Inflammatory macrophage treated with lipopolysaccharide for 4 hours (primary cell): ENCODE data around the gene NOL6.
A peak's percentile ranks its signal among the peaks of the same experiment; 100 is the strongest.
"Not testable (repeated sequence)": the region's sequence is repeated elsewhere in the genome, so short reads cannot be mapped to it uniquely, and the experiment has no call there.

Experiments
- DNase-seq: peaks from one replicate; pipeline ENCODE4 v3.0.0-alpha.2; 2020

Gene NOL6

DNA sequence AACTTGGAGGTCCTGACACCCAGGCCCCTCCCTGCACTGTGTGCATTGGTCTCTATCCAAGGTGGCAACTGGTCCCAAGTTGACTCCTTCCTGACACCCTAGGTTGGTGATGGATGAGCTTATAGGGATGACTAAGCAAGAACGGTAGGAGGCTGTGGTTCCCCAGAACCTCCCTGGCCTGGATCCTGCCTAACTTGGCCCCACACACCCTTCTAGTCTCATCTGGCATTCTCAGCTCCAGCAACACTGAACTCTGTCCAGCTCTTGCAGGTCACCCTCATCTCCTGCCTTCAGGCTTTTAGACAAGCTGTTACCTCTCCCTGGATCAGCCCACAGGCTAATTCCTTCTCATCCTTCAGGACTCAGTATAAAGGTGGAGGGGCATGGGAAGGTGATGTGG is 42.8 kb downstream of the NOL6 start:
- DNase-seq, result no peak

DNA sequence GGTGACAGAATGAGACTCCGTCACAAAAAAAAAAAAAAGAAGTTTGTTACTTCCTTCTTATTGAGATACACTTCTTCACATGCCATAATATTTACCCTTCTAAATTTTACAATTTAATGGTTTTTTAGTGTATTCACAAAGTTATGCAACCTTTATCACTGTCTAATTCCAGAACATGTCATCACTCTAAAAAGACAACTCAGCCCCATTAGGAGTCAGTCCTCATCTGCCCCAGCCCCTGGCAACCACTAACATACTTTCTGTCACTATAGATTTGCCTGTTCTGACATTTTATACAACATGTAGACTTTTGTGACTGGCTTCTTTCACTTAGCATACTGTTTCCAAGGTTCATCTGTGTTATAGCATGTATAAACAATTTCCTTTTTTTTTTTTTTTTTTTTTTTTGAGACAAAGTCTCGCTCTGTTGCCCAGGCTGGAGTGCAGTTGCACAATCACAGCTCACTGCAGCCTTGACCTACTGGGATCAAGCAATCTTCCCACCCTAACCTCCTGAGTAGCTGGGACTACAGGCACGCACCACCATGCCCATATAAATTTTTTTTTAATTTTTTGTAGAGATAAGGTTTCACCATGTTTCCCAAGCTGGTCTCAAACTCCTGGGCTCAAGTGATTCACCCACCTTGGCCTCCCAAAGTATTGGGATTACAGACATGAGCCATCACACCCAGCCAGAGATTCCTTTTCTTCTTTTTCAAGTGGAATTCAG is 44.3 kb downstream of the NOL6 start:
- no peak for DNase-seq

DNA sequence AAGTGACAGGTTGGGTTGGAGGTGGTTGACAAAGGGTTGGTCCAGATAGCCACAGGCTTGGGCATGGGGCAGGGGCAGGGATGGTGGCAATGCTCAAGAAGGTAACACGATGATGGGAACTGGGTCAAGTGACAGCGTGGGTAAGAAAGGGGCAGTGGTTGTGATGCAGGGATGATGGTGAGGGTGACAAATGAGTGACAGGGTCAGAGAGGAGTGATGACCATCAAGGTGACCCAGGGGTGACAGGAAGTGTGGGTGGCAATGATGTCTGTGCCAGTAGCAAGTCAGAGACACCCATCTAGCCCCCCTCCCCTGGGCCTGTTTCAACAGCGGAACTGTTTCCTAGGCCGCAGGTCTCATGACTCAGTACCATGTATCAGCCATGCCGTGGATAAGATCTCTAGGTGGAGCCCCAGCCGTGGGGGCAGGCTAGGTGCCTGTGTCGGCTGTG is 46.9 kb downstream of the NOL6 start:
- no peak for DNase-seq

DNA sequence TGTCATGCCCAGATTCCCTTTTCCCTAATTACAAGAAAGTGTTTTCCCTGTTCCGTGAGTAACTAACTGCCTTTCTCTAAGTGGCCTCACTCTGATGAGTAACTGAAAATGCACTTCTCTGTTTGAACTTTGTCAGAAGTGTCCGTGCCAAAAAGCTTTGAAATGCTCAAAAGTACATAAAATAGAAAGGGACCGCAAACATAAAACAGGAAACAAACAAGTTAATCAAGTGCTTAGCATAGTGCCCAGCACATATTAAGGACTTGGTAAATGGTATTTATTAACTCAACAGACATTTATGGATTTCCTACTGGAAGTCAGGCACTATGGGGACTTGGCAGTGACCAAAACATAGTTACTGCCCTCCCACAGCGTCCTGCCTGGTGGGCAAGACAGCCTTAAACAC is 48.6 kb downstream of the NOL6 start:
- no peak for DNase-seq

DNA sequence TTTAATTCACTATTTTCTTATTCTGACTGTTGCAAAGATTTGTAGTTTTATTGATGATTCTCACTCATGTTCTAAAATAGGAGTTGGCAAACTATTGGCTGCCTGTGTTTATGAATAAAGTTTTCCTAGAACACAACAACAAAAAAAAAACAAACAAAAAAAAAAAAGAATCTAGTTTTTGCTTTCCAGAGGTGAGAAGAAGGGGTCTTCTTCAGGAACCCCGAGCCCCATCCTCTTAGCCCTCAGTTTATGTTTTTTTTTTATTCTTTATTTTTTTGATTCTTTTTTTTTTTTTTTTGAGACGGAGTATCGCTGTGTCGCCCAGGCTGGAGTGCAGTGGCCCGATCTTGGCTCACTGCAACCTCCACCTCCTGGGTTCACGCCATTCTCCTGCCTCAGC is 49.2 kb downstream of the NOL6 start:
- not testable (repeated sequence) for DNase-seq

DNA sequence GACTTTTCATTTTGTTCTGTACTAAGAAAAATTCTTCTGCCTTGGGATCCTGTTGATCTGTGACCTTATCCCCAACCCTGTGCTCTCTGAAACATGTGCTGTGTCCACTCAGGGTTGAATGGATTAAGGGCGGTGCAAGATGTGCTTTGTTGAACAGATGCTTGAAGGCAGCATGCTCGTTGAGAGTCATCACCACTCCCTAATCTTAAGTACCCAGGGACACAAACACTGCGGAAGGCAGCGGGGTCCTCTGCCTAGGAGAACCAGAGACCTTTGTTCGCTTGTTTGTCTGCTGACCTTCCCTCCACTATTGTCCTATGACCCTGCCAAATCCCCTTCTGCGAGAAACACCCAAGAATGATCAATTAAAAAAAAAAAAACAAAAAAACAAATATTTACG is 49.7 kb downstream of the NOL6 start:
- DNase-seq, result not testable (repeated sequence)

DNA sequence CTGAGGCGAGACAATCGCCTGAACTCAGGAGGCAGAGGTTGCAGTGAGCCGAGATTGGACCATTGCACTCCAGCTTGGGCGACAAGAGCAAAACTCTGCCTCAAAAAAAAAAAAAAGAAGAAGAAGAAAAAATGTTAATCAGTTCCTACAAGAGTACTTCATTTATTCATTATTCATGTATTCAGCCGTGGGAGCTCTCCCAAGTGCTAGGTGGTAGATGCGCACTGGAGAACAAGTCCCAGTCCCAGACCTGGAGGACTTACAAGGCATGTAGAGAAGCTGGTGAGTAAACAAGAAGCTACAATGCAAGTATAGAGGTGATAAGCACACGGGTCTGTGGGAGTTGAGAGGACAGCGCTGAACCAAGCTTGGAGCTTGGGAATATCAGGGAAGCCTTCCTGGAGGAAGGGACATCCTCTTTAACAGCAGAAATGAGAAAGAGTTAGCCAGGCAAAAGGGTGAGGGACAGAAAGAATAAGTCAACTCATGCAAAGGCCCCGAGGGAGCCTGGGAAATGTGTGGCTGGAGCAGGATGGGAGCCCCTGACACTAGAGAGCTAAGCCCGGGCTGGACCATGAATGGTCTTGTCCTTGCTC is 53.9 kb downstream of the NOL6 start:
- DNase-seq, result no peak

DNA sequence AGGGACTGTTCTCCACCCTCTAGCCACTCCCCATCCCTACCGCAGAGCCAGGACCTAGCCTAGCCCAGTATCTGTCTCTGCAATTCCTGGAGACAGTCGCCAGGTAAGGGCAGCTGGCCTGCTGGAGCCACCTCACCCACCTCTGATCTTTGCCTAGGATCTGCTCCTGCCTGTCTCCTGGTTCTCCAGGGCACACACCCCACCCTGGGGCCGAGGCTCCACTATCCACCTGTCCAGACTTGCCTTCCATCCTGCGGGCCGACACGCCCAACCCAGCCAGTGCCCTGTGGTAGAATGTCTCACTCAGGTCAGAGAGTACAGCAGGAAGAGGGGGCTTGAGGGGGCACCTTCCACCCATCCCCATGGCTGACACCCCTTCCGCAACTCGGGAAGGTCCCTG is 55.6 kb downstream of the NOL6 start:
- DNase-seq, result no peak

DNA sequence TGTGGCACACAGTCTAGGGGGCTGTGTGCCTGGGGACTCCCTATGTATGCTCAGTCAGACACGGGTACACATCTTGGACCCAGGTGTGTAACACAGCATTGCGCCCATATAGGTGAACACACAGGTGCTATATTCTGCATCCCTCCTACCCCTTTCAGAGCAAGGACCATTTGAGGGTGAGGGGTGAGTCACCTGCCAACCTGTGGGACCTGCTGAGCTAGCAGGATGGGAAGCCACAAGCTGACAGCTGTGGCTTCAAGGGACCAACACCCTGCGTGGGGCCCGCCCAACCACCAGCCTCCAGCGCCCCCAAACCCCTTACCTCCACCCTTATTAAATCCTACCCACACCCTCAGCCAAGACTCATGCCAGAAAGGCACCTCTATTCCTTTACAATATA is 56.7 kb downstream of the NOL6 start:
- no peak for DNase-seq

DNA sequence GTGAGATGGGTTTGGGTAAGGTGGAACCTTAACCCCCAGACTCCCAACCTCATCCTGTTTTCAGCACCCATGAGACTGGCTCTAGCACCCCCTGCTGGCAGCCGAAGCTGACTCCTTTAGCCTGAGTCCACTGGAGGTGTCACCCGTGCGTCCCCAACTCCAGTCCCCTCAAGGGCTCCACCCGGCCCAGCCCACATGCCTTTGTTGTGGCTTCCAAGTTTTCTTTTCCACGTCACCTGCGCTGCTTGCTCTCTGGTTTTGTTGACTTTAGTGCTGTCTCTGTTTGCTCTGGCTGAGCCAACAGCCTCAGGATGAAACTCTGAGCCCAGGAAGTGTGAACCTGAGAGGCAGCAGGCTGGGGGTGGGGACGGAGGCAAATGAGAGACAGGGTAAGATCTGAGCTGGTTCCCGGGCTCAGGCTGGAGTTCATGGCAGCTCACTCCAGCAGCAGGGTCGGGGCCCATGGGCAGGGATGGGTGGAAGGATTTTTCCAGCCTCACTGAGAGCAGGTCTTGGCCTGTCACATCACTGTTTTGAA is 58.2 kb downstream of the NOL6 start:
- peak; percentile 50 for DNase-seq

DNA sequence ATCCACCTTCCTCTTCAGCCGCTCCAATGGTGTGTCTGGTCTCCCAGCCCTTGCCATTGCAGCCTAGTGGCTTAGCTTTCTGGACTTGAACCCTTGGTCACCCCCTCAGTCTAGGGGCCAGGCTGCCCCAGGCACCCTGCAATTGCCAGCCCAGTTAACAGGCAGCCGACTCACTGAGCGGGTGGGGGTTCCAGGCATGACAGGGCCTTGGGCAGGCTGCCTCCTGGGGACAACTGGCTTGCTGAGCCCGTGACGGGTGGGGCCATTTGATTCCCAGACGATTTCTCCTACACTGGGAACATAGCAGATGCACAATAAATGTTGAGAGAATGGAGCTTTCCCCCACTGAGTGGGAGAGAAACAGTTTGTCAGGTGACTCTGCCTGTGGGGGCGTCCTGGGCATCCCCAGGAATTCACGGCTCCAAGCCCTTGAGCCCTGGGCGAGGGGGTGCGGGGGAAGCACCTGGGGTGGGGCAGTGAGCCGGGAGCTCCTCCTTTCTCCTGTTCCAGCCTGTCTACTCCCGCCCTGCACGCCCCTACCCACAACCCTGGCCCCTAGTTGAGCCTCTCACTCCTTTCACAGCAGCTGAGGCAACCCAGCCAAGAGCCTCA is 58.7 kb downstream of the NOL6 start:
- no peak for DNase-seq

DNA sequence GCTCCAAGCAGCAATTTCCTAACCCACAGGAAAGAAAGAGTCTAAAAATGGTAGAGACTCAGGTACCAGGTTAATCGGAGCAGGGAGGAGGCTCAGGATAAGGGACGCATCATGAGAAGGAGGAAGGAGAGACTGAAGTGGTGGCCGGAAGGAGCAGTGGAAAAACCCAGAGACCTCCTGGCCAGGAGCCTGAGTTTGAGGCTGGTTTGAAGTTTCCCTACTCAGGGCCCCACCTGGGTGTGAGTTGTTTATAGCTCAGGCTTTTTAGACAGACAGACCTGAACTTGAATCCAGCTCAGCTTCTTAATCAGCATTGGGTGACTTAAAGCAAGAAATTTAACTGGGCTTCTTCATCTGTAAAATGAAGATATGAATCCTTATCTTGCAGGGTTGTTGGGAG is 59.5 kb downstream of the NOL6 start:
- no peak for DNase-seq
